Measurements from ENCODE around the gene COL18A1. TPM values are rescaled to one million over a fixed set of nuclear protein-coding genes. Genes with fewer than 3 reads are reported as not detected.

Gene COL18A1
- polyA plus RNA-seq, 3 donors = 0.80 to 4.1 (median 1.1) TPM

- TF ChIP-seq CTCF (IDR thresholded peaks at IDR 0.05) = no peak
- H3K4me2 ChIP-seq (replicated peaks; ENCODE audit: extremely low read depth, low read length, poor library complexity, severe bottlenecking) = no peak overlapping the region
- Mint-ChIP-seq H3K4me1 (no peaks in the 10 kb centered on the region), H3K27me3 (ENCODE audit: low read depth in 3 of 3) (peaks cover 23 to 38% (median 25%) of the 10 kb centered on the region in 3 donors), H3K4me3 (no peak overlapping the region), H3K9me3 (peaks cover 0 to 3% (median 0%) of the 10 kb centered on the region in 7 donors), H3K27ac (no peak overlapping the region), H3K36me3 (no peaks in the 10 kb centered on the region)
- no peaks in the 10 kb centered on the region for H3K9me3 ChIP-seq (replicated peaks in 1 of 2; ENCODE audit: control insufficient read depth in 1 of 2, insufficient read depth in 1 of 2, low read length in 2 of 2)
- WGBS (ENCODE audit: insufficient coverage) = 81% methylated on average over 17 of the region's 18 CpGs
- H3K4me3 ChIP-seq (replicated peaks in 1 of 3; ENCODE audit: low read depth in 2 of 3, low read length in 3 of 3) = no peak overlapping the region
- intact Hi-C loops (cut with micrococcal nuclease) = no loop called here
- no peaks in the 10 kb centered on the region for H3K36me3 ChIP-seq (replicated peaks in 1 of 2; ENCODE audit: control insufficient read depth in 1 of 2, insufficient read depth in 2 of 2, low read length in 2 of 2)
- H3K27me3 ChIP-seq (ENCODE audit: control insufficient read depth in 2 of 2, insufficient read depth in 2 of 2, low read length in 2 of 2) = peaks cover 6 to 14% of the 10 kb centered on the region in 2 donors
- no peak overlapping the region for H3K27ac ChIP-seq (ENCODE audit: low read depth in 1 of 2, low read length in 2 of 2)
- no peaks in the 10 kb centered on the region for H4K20me1 ChIP-seq (ENCODE audit: insufficient read depth, low read length)
- no peaks in the 10 kb centered on the region for H3K4me1 ChIP-seq (ENCODE audit: control insufficient read depth in 1 of 2, insufficient read depth in 2 of 2, low read length in 2 of 2)
- no peaks in the 10 kb centered on the region for H3K79me2 ChIP-seq (ENCODE audit: insufficient read depth, low read length)
- no peak for DNase-seq
- H3K9ac ChIP-seq (ENCODE audit: insufficient read depth, low read length, poor library complexity, severe bottlenecking) = no peak overlapping the region
- no peak overlapping the region for H2AFZ ChIP-seq (ENCODE audit: insufficient read depth, low read depth, low read length, poor library complexity, severe bottlenecking)
Measured at GRCh38 chr21:45411810-45412206, 6.8 kb downstream of the COL18A1 start.

DNA sequence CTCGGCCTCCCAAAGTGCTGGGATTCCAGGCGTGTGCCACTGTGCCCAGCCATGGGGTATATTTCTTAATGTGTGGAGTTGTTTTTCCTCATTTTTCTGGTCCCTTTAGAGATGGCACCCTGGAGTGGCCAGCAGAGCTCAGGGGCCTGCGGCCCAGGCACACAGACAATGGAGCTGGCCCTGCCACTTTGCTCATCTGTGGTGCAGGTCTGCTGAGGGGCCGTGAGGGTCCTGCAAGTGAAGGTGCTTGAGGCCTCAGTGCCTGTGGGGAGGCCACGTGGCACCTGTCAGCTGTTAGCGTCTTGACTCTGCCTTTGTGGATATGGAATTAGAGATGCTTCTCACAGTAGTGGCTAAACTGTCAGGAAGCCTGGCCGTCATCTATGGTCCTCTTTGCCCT, 7.5 kb downstream of the COL18A1 start:
- H2AFZ ChIP-seq (ENCODE audit: insufficient read depth, low read depth, low read length, poor library complexity, severe bottlenecking) = no peak overlapping the region
- WGBS (ENCODE audit: insufficient coverage) = 98% methylated on average over 5 of the region's 7 CpGs
- Mint-ChIP-seq H3K9me3 (no peaks in the 10 kb centered on the region), H3K4me1 (no peaks in the 10 kb centered on the region), H3K36me3 (no peaks in the 10 kb centered on the region), H3K27ac (peak overlapping the region in 1 of 7 donors; percentile 74), H3K4me3 (no peak overlapping the region), H3K27me3 (ENCODE audit: low read depth in 3 of 3) (peaks cover 18 to 33% (median 19%) of the 10 kb centered on the region in 3 donors)
- H3K27me3 ChIP-seq (ENCODE audit: control insufficient read depth in 2 of 2, insufficient read depth in 2 of 2, low read length in 2 of 2) = peaks cover 0 to 7% of the 10 kb centered on the region in 2 donors
- H3K27ac ChIP-seq (ENCODE audit: low read depth in 1 of 2, low read length in 2 of 2) = no peak overlapping the region
- H3K9ac ChIP-seq (ENCODE audit: insufficient read depth, low read length, poor library complexity, severe bottlenecking) = no peak overlapping the region
- H3K4me3 ChIP-seq (replicated peaks in 1 of 3; ENCODE audit: low read depth in 2 of 3, low read length in 3 of 3) = no peak overlapping the region
- intact Hi-C loops (cut with micrococcal nuclease) = no loop called here
- no peaks in the 10 kb centered on the region for H3K4me1 ChIP-seq (ENCODE audit: control insufficient read depth in 1 of 2, insufficient read depth in 2 of 2, low read length in 2 of 2)
- no peaks in the 10 kb centered on the region for H4K20me1 ChIP-seq (ENCODE audit: insufficient read depth, low read length)
- no peaks in the 10 kb centered on the region for H3K9me3 ChIP-seq (replicated peaks in 1 of 2; ENCODE audit: control insufficient read depth in 1 of 2, insufficient read depth in 1 of 2, low read length in 2 of 2)
- no peaks in the 10 kb centered on the region for H3K79me2 ChIP-seq (ENCODE audit: insufficient read depth, low read length)
- no peak for TF ChIP-seq CTCF (IDR thresholded peaks at IDR 0.05)
- DNase-seq = no peak
- H3K4me2 ChIP-seq (replicated peaks; ENCODE audit: extremely low read depth, low read length, poor library complexity, severe bottlenecking) = no peak overlapping the region
- H3K36me3 ChIP-seq (replicated peaks in 1 of 2; ENCODE audit: control insufficient read depth in 1 of 2, insufficient read depth in 2 of 2, low read length in 2 of 2) = no peaks in the 10 kb centered on the region

Data from CD14-positive monocyte (primary cell).